ENCODE results near the gene GNG14.

GRCh38 chr19:12737835-12738351, 50.1 kb downstream of the GNG14 start:
- TF ChIP-seq CTCF (IDR thresholded peaks at IDR 0.05) = no peak
- no peak for TF ChIP-seq POLR2A (IDR thresholded peaks at IDR 0.05)
